DMS53 (cell line): ENCODE results near the gene MYMX.
"Not testable (repeated sequence)": the region's sequence is repeated elsewhere in the genome, so short reads cannot be mapped to it uniquely, and the experiment has no call there.

Source experiments
- DNase-seq: peaks from one replicate; lab custom pipeline; 2025; lab: John Stamatoyannopoulos, UW

MYMX gene

GRCh38 chr6:44219815-44220784, 3.4 kb downstream of the MYMX start:
- DNase-seq, result no peak

- DNase-seq, result no peak
Observed at GRCh38 chr6:44220913-44221290, 4.2 kb downstream of the MYMX start.

GRCh38 chr6:44221291-44221960, 4.7 kb downstream of the MYMX start:
- peak; percentile 90 for DNase-seq

- DNase-seq, result no peak
Observed at GRCh38 chr6:44221961-44222335, 5.2 kb downstream of the MYMX start.

- peak; percentile 71 for DNase-seq
Observed at GRCh38 chr6:44222486-44223318, 6.0 kb downstream of the MYMX start.

GRCh38 chr6:44223319-44224028, 6.7 kb downstream of the MYMX start, which contains the start of gene SLC29A1:
TSS of gene SLC29A1 (plus strand) at chr6:44223595. CDS start at chr6:44227314, 3,719 bp downstream.
- DNase-seq, result peak; percentile 90

- DNase-seq, result peak; percentile 65
Observed at GRCh38 chr6:44224029-44224964, 7.6 kb downstream of the MYMX start.

- DNase-seq, result no peak
Observed at GRCh38 chr6:44224965-44225305, 8.2 kb downstream of the MYMX start.

- no peak for DNase-seq
Observed at GRCh38 chr6:44225579-44226325, 9.0 kb downstream of the MYMX start.

- no peak for DNase-seq
Observed at GRCh38 chr6:44226368-44227147, 9.8 kb downstream of the MYMX start.

GRCh38 chr6:44227148-44227793, 10.5 kb downstream of the MYMX start:
- DNase-seq, result no peak

- DNase-seq, result no peak
Observed at GRCh38 chr6:44228031-44228430, 11.3 kb downstream of the MYMX start.

- DNase-seq, result no peak
Observed at GRCh38 chr6:44228433-44228832, 11.7 kb downstream of the MYMX start.

GRCh38 chr6:44228836-44229235, 12.1 kb downstream of the MYMX start:
- no peak for DNase-seq

GRCh38 chr6:44229376-44230033, 12.8 kb downstream of the MYMX start:
- no peak for DNase-seq

GRCh38 chr6:44230034-44230675, 13.4 kb downstream of the MYMX start:
- DNase-seq, result no peak

GRCh38 chr6:44231426-44231825, 14.7 kb downstream of the MYMX start:
- not testable (repeated sequence) for DNase-seq
